Breast epithelium (tissue), 4 donors: ENCODE results near the gene GABPB1. TPM values are rescaled to one million over a fixed set of nuclear protein-coding genes. Genes with fewer than 3 reads are reported as not detected.
"Not testable (repeated sequence)": the region's sequence is repeated elsewhere in the genome, so short reads cannot be mapped to it uniquely, and the experiment has no call there.

Experiments used
- DNase-seq, 2 donors: peaks; one replicate each; pipeline ENCODE4 v3.0.0-alpha.2; 2019; ENCODE audit warnings: low spot score in 2 of 2
- H3K27ac ChIP-seq, 2 donors: fragments of 200-600 bp; sonication (generic) in 1 of 2; one replicate each; pipeline ENCODE4 v1.5.1; 2016 to 2019; ENCODE audit warnings: mild to moderate bottlenecking in 1 of 2
- H3K27me3 ChIP-seq, 2 donors: fragments of 200-600 bp; sonication (generic) in 1 of 2; one replicate each; pipeline versions ENCODE4 v1.5.1 to v1.6.0; 2017 to 2019; ENCODE audit warnings: control low read depth in 1 of 2, mild to moderate bottlenecking in 1 of 2
- H3K36me3 ChIP-seq: fragments of 200-600 bp; one replicate; pipeline ENCODE4 v1.5.1; 2019
- H3K4me1 ChIP-seq, 2 donors: fragments of 200-600 bp; sonication (generic); one replicate each; pipeline ENCODE4 v1.5.1; 2016 to 2019; ENCODE audit warnings: control low read depth in 1 of 2
- H3K4me3 ChIP-seq, 3 donors: fragments of 200-600 bp; sonication (generic); 1 replicate in 2 of 3; 2 replicates in 1 of 3; pipeline ENCODE4 v1.5.1; 2016 to 2019; ENCODE audit warnings: mild to moderate bottlenecking in 3 of 3, moderate library complexity in 2 of 3
- H3K9me3 ChIP-seq, 2 donors: fragments of 200-600 bp; sonication (generic) in 1 of 2; one replicate each; pipeline ENCODE4 v1.5.1; 2016 to 2019; ENCODE audit warnings: control low read depth in 1 of 2
- POLR2A ChIP-seq: fragments of 450-650 bp; IDR thresholded peaks from one replicate; pipeline ENCODE4 v1.6.1; 2016; ENCODE audit warnings: antibody characterized with exemption, mild to moderate bottlenecking, moderate library complexity
- POLR2AphosphoS5 ChIP-seq, 3 donors: sonication (generic); formaldehyde crosslinking; IDR thresholded peaks; one replicate each; pipeline ENCODE4 v1.6.1; 2017; ENCODE audit warnings: antibody characterized with exemption in 3 of 3
- intact Hi-C: fragments of 100-400 bp; cut with DNase I; formaldehyde crosslinking; loops from one replicate; pipeline ENCODE4 v1.15.1; 2023; ENCODE audit warnings: low total_unique reads
- total RNA-seq, 3 donors: library from RNA; depleted of rRNA; stranded (reverse); fragments of >200 nt; gene quantifications; one replicate each; pipeline ENCODE4 v1.1.0, GENCODE V29; 2016
- TF ChIP-seq, protein P1 (sequence below), 3 donors: fragments of 450-650 bp; IDR thresholded peaks; one replicate each; pipeline ENCODE4 v1.5.1; 2016 to 2017; ENCODE audit warnings: antibody characterized with exemption in 3 of 3, mild to moderate bottlenecking in 3 of 3, moderate library complexity in 3 of 3

The GABPB1 gene
- total RNA-seq, 3 donors from 2014 or later, result 14.6 to 37.4 (median 35.9) TPM

DNA sequence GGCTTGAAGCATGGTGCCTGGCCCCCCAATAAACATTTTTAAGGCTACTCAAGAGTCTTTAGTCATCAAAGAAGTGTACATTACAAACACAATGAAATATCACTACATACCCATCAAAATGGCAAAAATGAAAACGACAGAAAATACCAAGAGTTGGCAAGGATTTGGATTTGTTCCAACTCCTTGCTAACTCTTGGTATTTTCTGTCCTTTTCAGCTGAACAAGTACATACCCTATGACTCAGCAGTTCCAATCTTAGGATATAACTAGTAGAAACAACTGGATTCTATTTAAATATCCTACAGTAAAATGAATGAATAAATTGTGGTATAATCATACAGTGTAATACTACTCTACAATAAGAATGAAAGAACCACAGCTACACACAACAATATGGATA is 25.1 kb upstream of the GABPB1 start:
- H3K4me1 ChIP-seq, result no peaks in the 10 kb centered on the region
- intact Hi-C loops, result no loop called here
- H3K27me3 ChIP-seq, result no peaks in the 10 kb centered on the region
- H3K27ac ChIP-seq, result no peak overlapping the region
- no peak for DNase-seq
- no peak overlapping the region for H3K4me3 ChIP-seq
- H3K36me3 ChIP-seq, result no peaks in the 10 kb centered on the region
- TF ChIP-seq POLR2AphosphoS5 (IDR thresholded peaks at IDR 0.05), result no peak
- H3K9me3 ChIP-seq, result no peaks in the 10 kb centered on the region

DNA sequence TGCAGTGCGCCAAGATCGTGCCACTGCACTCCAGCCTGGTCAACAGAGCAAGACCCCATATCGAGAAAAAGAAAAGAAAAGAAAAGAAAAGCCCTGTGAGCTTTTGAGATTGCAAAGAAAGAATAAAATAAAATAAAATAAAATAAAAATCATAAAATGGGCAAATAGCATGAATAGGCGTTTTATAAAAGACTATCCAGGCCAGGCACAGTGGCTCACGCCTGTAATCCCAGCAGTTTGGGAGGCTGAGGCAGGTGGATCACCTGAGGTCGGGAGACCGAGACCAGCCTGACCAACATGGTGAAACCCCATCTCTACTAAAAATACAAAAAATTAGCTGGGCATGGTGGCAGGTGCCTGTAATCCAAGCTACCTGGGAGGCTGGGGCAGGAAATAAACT is 24.4 kb upstream of the GABPB1 start:
- intact Hi-C loops, H3K9me3 ChIP-seq, DNase-seq, H3K36me3 ChIP-seq, H3K4me1 ChIP-seq, H3K27ac ChIP-seq, H3K27me3 ChIP-seq, H3K4me3 ChIP-seq: not testable (repeated sequence)

DNA sequence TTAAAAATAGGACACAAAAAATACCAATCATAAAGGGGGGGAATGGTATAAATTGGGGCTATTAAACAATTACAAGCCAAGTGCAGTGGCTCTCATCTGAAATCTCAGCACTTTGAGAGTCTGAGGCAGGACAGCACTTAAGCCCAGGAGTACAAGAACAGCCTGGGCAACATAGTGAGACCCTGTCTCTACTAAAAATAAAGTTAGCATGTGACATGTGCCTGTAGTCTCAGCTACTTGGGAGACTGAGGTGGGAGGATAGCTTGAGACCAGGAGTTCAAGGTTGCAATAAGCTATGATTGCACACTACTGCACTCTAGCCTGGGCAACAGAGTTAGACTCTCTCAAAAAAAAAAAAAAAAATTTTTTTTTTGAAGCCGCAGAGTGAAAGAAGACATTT is 23.8 kb upstream of the GABPB1 start:
- no peaks in the 10 kb centered on the region for H3K36me3 ChIP-seq
- TF ChIP-seq, protein P1, sequence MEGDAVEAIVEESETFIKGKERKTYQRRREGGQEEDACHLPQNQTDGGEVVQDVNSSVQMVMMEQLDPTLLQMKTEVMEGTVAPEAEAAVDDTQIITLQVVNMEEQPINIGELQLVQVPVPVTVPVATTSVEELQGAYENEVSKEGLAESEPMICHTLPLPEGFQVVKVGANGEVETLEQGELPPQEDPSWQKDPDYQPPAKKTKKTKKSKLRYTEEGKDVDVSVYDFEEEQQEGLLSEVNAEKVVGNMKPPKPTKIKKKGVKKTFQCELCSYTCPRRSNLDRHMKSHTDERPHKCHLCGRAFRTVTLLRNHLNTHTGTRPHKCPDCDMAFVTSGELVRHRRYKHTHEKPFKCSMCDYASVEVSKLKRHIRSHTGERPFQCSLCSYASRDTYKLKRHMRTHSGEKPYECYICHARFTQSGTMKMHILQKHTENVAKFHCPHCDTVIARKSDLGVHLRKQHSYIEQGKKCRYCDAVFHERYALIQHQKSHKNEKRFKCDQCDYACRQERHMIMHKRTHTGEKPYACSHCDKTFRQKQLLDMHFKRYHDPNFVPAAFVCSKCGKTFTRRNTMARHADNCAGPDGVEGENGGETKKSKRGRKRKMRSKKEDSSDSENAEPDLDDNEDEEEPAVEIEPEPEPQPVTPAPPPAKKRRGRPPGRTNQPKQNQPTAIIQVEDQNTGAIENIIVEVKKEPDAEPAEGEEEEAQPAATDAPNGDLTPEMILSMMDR (IDR thresholded peaks at IDR 0.05), result no peak
- TF ChIP-seq POLR2A, result no peak
- no peak for TF ChIP-seq POLR2AphosphoS5 (IDR thresholded peaks at IDR 0.05)
- H3K4me3 ChIP-seq, result no peak overlapping the region
- intact Hi-C loops, result no loop called here
- H3K9me3 ChIP-seq, result no peaks in the 10 kb centered on the region
- no peak overlapping the region for H3K27ac ChIP-seq
- no peaks in the 10 kb centered on the region for H3K4me1 ChIP-seq
- H3K27me3 ChIP-seq, result no peaks in the 10 kb centered on the region
- no peak for DNase-seq

DNA sequence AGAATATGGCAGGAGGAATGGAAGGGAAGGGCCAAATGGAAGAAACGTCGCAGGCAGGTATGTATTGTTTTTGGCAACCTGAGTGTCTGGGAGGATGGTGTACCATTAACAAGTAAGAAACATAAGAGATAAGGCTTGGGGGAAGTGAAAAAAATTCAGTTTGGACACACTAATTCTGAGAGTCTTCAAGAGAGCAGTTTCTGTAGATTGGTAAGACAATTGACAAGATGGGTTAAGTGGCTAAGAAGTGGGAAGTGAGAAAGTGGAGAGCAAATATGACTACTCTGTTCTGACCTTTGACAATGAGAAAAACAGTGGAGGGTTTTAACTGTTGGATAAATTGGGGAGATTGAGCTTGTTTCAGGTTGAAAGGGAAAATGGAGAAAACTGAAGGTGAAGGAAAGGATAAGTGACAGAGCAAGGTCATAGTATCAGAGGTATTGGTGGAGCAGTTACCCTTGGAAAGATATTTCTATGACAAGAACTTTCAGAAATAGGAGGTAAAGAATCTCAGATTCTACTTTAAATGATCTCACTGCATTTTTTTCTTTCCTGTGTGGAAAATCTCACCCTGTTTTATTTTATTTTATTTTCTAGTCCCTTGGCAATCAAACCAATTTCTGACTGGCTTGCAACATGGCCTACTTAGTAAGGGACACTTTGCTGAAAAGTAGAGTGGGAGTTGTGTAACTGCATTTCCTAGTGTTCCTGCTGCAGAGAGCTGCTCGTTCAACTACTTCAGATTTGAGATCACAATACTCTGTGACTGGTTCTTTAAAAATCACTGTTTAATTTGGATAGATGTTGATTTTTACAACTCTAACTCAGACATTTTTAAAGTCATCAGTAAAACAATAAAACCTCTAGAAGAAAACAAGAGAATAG is 23.1 kb upstream of the GABPB1 start:
- Histone ChIP-seq H3K27ac (no peak overlapping the region), H3K36me3 (no peaks in the 10 kb centered on the region), H3K27me3 (no peaks in the 10 kb centered on the region), H3K9me3 (no peaks in the 10 kb centered on the region), H3K4me1 (no peaks in the 10 kb centered on the region), H3K4me3 (no peak overlapping the region)
- DNase-seq, result no peak
- intact Hi-C loops, result no loop called here
- TF ChIP-seq, protein P1 (IDR thresholded peaks at IDR 0.05), result no peak
- TF ChIP-seq POLR2A, result no peak
- TF ChIP-seq POLR2AphosphoS5 (IDR thresholded peaks at IDR 0.05), result no peak

DNA sequence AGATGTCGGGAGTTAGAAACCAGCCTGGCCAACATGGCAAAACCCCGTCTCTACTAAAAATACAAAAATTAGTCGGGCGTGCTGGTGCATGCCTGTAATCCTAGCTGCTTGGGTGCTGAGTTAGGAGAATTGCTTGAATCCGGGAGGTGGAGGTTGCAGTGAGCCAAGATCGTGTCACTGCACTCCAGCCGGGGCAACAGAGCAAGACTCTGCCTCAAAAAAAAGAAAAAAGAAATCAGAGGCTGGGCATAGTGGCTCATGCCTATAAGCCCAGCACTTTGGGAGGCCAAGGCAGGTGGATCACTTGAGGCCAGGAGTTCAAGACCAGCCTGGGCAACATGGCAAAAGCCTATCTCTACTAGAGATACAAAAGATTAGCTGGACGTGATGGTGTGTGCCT is 14.6 kb upstream of the GABPB1 start:
- H3K4me3 ChIP-seq, DNase-seq, H3K27ac ChIP-seq, H3K9me3 ChIP-seq, H3K36me3 ChIP-seq, H3K4me1 ChIP-seq, intact Hi-C loops, H3K27me3 ChIP-seq: not testable (repeated sequence)

DNA sequence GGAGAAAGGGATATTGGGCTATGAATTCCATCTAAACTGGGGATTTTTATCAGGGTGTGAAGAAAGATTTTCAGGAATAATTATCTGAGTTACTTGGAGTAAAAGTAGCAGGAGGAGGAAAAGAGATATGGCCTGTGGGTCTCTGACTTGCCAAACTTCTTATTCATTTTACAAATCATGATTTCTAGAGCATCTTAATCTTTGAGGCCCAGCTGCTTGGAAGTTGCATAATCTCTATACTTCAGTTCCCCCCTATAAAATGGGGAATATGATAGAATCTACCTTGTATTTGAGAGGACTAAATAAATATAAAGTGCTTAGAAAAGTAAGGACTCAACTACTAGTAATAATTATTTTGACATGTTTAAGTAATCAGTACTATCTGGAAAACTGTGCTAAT is 11.0 kb upstream of the GABPB1 start:
- no peaks in the 10 kb centered on the region for H3K36me3 ChIP-seq
- intact Hi-C loops, result no loop called here
- no peaks in the 10 kb centered on the region for H3K4me1 ChIP-seq

More for the DNA sequence above, 11.0 kb upstream of the GABPB1 start:
- Histone ChIP-seq H3K27ac (no peak overlapping the region), H3K9me3 (no peaks in the 10 kb centered on the region), H3K4me3 (no peak overlapping the region), H3K27me3 (no peaks in the 10 kb centered on the region)
- DNase-seq, result no peak
- no peak for TF ChIP-seq POLR2A
- TF ChIP-seq, protein P1 (IDR thresholded peaks at IDR 0.05), result no peak
- no peak for TF ChIP-seq POLR2AphosphoS5 (IDR thresholded peaks at IDR 0.05)
